ENCODE results near the gene JMY.
"Not testable (repeated sequence)": the region's sequence is repeated elsewhere in the genome, so short reads cannot be mapped to it uniquely, and the experiment has no call there.

Gene JMY

GRCh38 chr5:79240561-79240960 is 4.6 kb downstream of the JMY start:
- Histone ChIP-seq H3K27ac (ENCODE audit: low read depth, low read length) (no peak overlapping the region), H3K4me3 (ENCODE audit: low read length) (no peak overlapping the region), H4K5ac (ENCODE audit: low read length) (no peak overlapping the region), H3K56ac (ENCODE audit: low read length) (no peak overlapping the region), H2BK120ac (ENCODE audit: low read depth, low read length) (no peak overlapping the region), H3K27me3 (ENCODE audit: insufficient read depth, low read length, poor library complexity) (no peaks in the 10 kb centered on the region), H3K23ac (ENCODE audit: low read length) (no peak overlapping the region), H4K8ac (ENCODE audit: low read depth, low read length) (no peak overlapping the region), H3K4ac (ENCODE audit: low read depth, low read length) (no peak overlapping the region), H3K4me1 (ENCODE audit: control insufficient read depth, low read depth, low read length) (no peaks in the 10 kb centered on the region), H3K18ac (ENCODE audit: low read length) (no peak overlapping the region), H3K36me3 (ENCODE audit: control insufficient read depth, insufficient read depth, low read length) (no peaks in the 10 kb centered on the region), H3K4me2 (ENCODE audit: low read length) (no peak overlapping the region), H3K9ac (ENCODE audit: low read length) (no peak overlapping the region), H2BK5ac (ENCODE audit: low read length) (no peak overlapping the region), H2BK15ac (replicated peaks; ENCODE audit: low read depth) (no peak overlapping the region), H3K79me1 (ENCODE audit: low read length) (peaks cover 2% of the 10 kb centered on the region), H3K79me2 (ENCODE audit: control insufficient read depth, insufficient read depth, low read length) (peaks cover 20% of the 10 kb centered on the region), H2AK5ac (ENCODE audit: low read length) (no peak overlapping the region)
- no CpG with 5 or more reads among the region's 2 CpGs for WGBS (ENCODE audit: extremely low coverage, insufficient coverage, low lambda C conversion rate)
- no peak for DNase-seq

- Histone ChIP-seq H3K23ac (ENCODE audit: low read length) (no peak overlapping the region), H3K4ac (ENCODE audit: low read depth, low read length) (no peak overlapping the region), H3K4me2 (ENCODE audit: low read length) (no peak overlapping the region), H3K79me1 (ENCODE audit: low read length) (peaks cover 2% of the 10 kb centered on the region), H3K36me3 (ENCODE audit: control insufficient read depth, insufficient read depth, low read length) (no peaks in the 10 kb centered on the region), H2AK5ac (ENCODE audit: low read length) (no peak overlapping the region), H4K5ac (ENCODE audit: low read length) (no peak overlapping the region), H3K18ac (ENCODE audit: low read length) (no peak overlapping the region), H3K4me1 (ENCODE audit: control insufficient read depth, low read depth, low read length) (no peaks in the 10 kb centered on the region), H3K79me2 (ENCODE audit: control insufficient read depth, insufficient read depth, low read length) (peaks cover 22% of the 10 kb centered on the region), H2BK120ac (ENCODE audit: low read depth, low read length) (no peak overlapping the region), H4K8ac (ENCODE audit: low read depth, low read length) (no peak overlapping the region), H2BK5ac (ENCODE audit: low read length) (no peak overlapping the region), H3K27ac (ENCODE audit: low read depth, low read length) (no peak overlapping the region), H3K56ac (ENCODE audit: low read length) (no peak overlapping the region), H3K4me3 (ENCODE audit: low read length) (no peak overlapping the region), H2BK15ac (replicated peaks; ENCODE audit: low read depth) (no peak overlapping the region), H3K9ac (ENCODE audit: low read length) (no peak overlapping the region), H3K27me3 (ENCODE audit: insufficient read depth, low read length, poor library complexity) (no peaks in the 10 kb centered on the region)
- no peak for DNase-seq
- no CpG with 5 or more reads among the region's 4 CpGs for WGBS (ENCODE audit: extremely low coverage, insufficient coverage, low lambda C conversion rate)
Measured at GRCh38 chr5:79241535-79241979, 5.6 kb downstream of the JMY start.

- no peak overlapping the region for H3K9ac ChIP-seq (ENCODE audit: low read length)
- H3K36me3 ChIP-seq (ENCODE audit: control insufficient read depth, insufficient read depth, low read length), result no peaks in the 10 kb centered on the region
- no CpG with 5 or more reads among the region's 5 CpGs for WGBS (ENCODE audit: extremely low coverage, insufficient coverage, low lambda C conversion rate)
- no peak overlapping the region for H3K23ac ChIP-seq (ENCODE audit: low read length)
- H2BK120ac ChIP-seq (ENCODE audit: low read depth, low read length), result no peak overlapping the region
- H3K79me2 ChIP-seq (ENCODE audit: control insufficient read depth, insufficient read depth, low read length), result peaks cover 22% of the 10 kb centered on the region
- H3K4me1 ChIP-seq (ENCODE audit: control insufficient read depth, low read depth, low read length), result no peaks in the 10 kb centered on the region
- no peak overlapping the region for H3K4me3 ChIP-seq (ENCODE audit: low read length)
- H4K5ac ChIP-seq (ENCODE audit: low read length), result no peak overlapping the region
- no peak for DNase-seq
- H4K8ac ChIP-seq (ENCODE audit: low read depth, low read length), result no peak overlapping the region
- no peak overlapping the region for H3K4ac ChIP-seq (ENCODE audit: low read depth, low read length)
- no peaks in the 10 kb centered on the region for H3K27me3 ChIP-seq (ENCODE audit: insufficient read depth, low read length, poor library complexity)
- H3K27ac ChIP-seq (ENCODE audit: low read depth, low read length), result no peak overlapping the region
- no peak overlapping the region for H2AK5ac ChIP-seq (ENCODE audit: low read length)
- peaks cover 2% of the 10 kb centered on the region for H3K79me1 ChIP-seq (ENCODE audit: low read length)
- no peak overlapping the region for H3K18ac ChIP-seq (ENCODE audit: low read length)
- H2BK5ac ChIP-seq (ENCODE audit: low read length), result no peak overlapping the region
- H2BK15ac ChIP-seq (replicated peaks; ENCODE audit: low read depth), result no peak overlapping the region
- H3K4me2 ChIP-seq (ENCODE audit: low read length), result no peak overlapping the region
- H3K56ac ChIP-seq (ENCODE audit: low read length), result no peak overlapping the region
Measured at GRCh38 chr5:79242242-79243039, 6.5 kb downstream of the JMY start.

- Histone ChIP-seq H2AK5ac (ENCODE audit: low read length) (no peak overlapping the region), H3K27me3 (ENCODE audit: insufficient read depth, low read length, poor library complexity) (no peaks in the 10 kb centered on the region), H3K36me3 (ENCODE audit: control insufficient read depth, insufficient read depth, low read length) (no peaks in the 10 kb centered on the region), H3K18ac (ENCODE audit: low read length) (no peak overlapping the region), H3K23ac (ENCODE audit: low read length) (no peak overlapping the region), H4K5ac (ENCODE audit: low read length) (no peak overlapping the region), H3K4me3 (ENCODE audit: low read length) (no peak overlapping the region), H3K27ac (ENCODE audit: low read depth, low read length) (no peak overlapping the region), H4K8ac (ENCODE audit: low read depth, low read length) (no peak overlapping the region), H2BK15ac (replicated peaks; ENCODE audit: low read depth) (no peak overlapping the region), H2BK120ac (ENCODE audit: low read depth, low read length) (no peak overlapping the region), H2BK5ac (ENCODE audit: low read length) (no peak overlapping the region), H3K79me1 (ENCODE audit: low read length) (peaks cover 2% of the 10 kb centered on the region), H3K4me1 (ENCODE audit: control insufficient read depth, low read depth, low read length) (no peaks in the 10 kb centered on the region), H3K79me2 (ENCODE audit: control insufficient read depth, insufficient read depth, low read length) (peaks cover 22% of the 10 kb centered on the region), H3K4me2 (ENCODE audit: low read length) (no peak overlapping the region), H3K9ac (ENCODE audit: low read length) (no peak overlapping the region), H3K56ac (ENCODE audit: low read length) (no peak overlapping the region), H3K4ac (ENCODE audit: low read depth, low read length) (no peak overlapping the region)
- WGBS (ENCODE audit: extremely low coverage, insufficient coverage, low lambda C conversion rate), result no CpG with 5 or more reads among the region's 1 CpG
- no peak for DNase-seq
Measured at GRCh38 chr5:79243224-79243623, 7.3 kb downstream of the JMY start.

- H3K9ac ChIP-seq (ENCODE audit: low read length); H2BK120ac ChIP-seq (ENCODE audit: low read depth, low read length); H3K27me3 ChIP-seq (ENCODE audit: insufficient read depth, low read length, poor library complexity); H3K56ac ChIP-seq (ENCODE audit: low read length); H3K4me2 ChIP-seq (ENCODE audit: low read length); H2AK5ac ChIP-seq (ENCODE audit: low read length); H4K8ac ChIP-seq (ENCODE audit: low read depth, low read length); H3K23ac ChIP-seq (ENCODE audit: low read length); H4K5ac ChIP-seq (ENCODE audit: low read length); H3K79me1 ChIP-seq (ENCODE audit: low read length); DNase-seq; H3K4me3 ChIP-seq (ENCODE audit: low read length); H3K36me3 ChIP-seq (ENCODE audit: control insufficient read depth, insufficient read depth, low read length); H3K4me1 ChIP-seq (ENCODE audit: control insufficient read depth, low read depth, low read length); H2BK15ac ChIP-seq (replicated peaks; ENCODE audit: low read depth); H2BK5ac ChIP-seq (ENCODE audit: low read length); H3K79me2 ChIP-seq (ENCODE audit: control insufficient read depth, insufficient read depth, low read length); H3K27ac ChIP-seq (ENCODE audit: low read depth, low read length); H3K18ac ChIP-seq (ENCODE audit: low read length); H3K4ac ChIP-seq (ENCODE audit: low read depth, low read length): not testable (repeated sequence)
- no CpG with 5 or more reads among the region's 8 CpGs for WGBS (ENCODE audit: extremely low coverage, insufficient coverage, low lambda C conversion rate)
Measured at GRCh38 chr5:79254067-79254466, 18.1 kb downstream of the JMY start.
